GM12892 (cell line): Measurements from ENCODE around the gene AURKAIP1. TPM values are rescaled to one million over a fixed set of nuclear protein-coding genes. Genes with fewer than 3 reads are reported as not detected.
"Not testable (repeated sequence)": the region's sequence is repeated elsewhere in the genome, so short reads cannot be mapped to it uniquely, and the experiment has no call there.

ENCODE experiments used
- DNase-seq: peaks from one replicate; pipeline ENCODE4 v3.0.0; 2011; ENCODE audit not compliant: insufficient read length
- FAIRE-seq: peaks from 2 replicates; lab custom pipeline; 2011; peaks lifted over from hg19 to GRCh38; lab: Jason Lieb, UNC
- POLR2A ChIP-seq: IDR thresholded peaks from 2 replicates; pipeline ENCODE4 v1.6.1; 2011; ENCODE audit warnings: low read depth, low read length, control low read depth
- POLR2AphosphoS5 ChIP-seq: IDR thresholded peaks from 2 replicates; pipeline ENCODE4 v1.6.1; 2011; ENCODE audit warnings: low read depth, low read length, control low read depth
- TAF1 ChIP-seq: IDR thresholded peaks from 2 replicates; pipeline ENCODE4 v1.6.1; 2011; ENCODE audit warnings: low read depth, mild to moderate bottlenecking, control low read depth, low read length, borderline replicate concordance
- polyA plus RNA-seq: library from polyadenylated mRNA; unstranded; fragments of >200 nt; gene quantifications from one replicate; pipeline ENCODE4 v1.2.1, GENCODE V29; 2012; ENCODE audit warnings: missing spikeins, inconsistent platforms; ENCODE audit not compliant: missing spikeins

Gene AURKAIP1
- 56.2 TPM for polyA plus RNA-seq

DNA sequence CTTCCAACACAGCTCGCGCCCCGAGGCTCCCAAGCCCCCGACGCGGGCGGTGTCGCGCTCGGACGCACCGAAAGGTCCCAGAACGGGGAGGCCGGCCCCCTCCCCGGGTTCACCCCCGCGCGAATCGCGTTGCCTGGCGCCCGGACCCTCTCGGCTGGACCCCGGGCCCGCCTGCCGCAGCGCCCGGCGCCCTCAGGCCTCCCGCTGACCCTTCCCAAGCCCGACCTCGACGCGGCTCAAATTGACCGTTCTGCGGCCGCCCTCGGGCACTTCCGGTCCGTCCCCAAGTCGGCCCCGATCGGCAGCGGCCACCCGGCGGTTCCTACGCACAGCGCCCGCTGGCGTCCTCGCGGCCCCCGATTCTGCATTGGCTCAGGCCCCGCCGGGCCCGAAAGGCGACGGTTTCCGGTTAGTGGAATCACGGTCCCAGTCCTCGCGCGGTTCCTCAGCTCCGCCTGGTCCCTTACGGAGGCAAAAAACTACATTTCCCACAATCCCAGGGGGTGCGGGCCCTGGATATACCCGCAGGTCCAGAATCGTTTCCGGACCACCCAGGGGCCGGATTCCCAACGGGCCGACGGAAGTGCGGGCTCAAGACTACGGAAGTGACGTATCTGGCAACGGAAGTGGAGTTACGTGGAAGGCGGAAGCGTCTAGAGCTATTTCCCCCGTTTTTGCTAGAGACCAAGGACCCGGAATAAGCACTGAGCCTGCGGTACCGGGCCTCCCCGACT, at the start of gene AURKAIP1:
TSS of gene AURKAIP1 (minus strand) at position 279 of the 734 bp plus-strand sequence. CDS start 451 bp downstream, outside the sequence.
- DNase-seq (peak; percentile 99), FAIRE-seq (peak; percentile 100)
- TF ChIP-seq TAF1: peak; percentile 35; the same call in 1 of the 2 replicates
- TF ChIP-seq POLR2AphosphoS5: peak; percentile 50; the same call in 1 of the 2 replicates
- TF ChIP-seq POLR2A: peak; percentile 59; the same call in 1 of the 2 replicates

DNA sequence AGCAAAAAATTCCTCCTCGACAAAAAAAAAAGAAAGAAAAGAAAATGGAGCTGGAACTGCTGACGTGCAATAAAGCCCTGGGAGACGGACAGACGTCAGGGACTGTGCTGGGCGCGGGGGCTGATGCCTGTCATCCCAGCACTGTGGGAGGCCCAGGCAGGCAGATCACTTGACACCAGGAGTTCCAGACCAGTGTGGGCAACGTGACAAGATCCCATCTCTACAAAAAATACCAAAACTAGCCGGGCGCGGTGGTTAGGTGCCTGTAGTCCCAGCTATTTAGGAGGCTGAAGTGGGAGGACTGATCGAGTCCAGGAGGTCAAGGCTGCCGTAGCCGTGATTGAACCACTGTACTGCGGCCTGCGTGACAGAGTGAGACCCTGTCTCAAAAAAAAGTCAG, 49.7 kb upstream of the AURKAIP1 start:
- DNase-seq (no peak), FAIRE-seq (no peak)
- TF ChIP-seq POLR2A (no peak), TAF1 (no peak), POLR2AphosphoS5 (no peak)

DNA sequence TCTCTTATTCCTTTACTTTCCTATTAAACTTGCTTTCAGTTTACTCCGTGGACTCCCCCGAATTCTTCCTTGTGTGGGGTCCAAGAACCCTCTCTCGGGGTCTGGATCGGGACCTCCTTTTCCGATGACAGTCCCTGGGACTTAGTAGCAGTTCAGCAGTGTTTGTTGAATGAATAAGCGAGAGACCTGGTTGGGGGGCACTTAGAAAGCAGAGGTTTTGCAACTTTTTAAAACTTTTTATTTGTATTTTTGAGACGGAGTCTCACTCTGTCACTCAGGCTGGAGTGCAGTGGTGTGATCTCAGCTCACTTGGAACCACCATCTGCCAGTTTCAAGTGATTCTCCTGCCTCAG, 48.2 kb upstream of the AURKAIP1 start:
- no peak for DNase-seq
- TF ChIP-seq POLR2AphosphoS5 (no peak), POLR2A (no peak)
- FAIRE-seq: no peak

DNA sequence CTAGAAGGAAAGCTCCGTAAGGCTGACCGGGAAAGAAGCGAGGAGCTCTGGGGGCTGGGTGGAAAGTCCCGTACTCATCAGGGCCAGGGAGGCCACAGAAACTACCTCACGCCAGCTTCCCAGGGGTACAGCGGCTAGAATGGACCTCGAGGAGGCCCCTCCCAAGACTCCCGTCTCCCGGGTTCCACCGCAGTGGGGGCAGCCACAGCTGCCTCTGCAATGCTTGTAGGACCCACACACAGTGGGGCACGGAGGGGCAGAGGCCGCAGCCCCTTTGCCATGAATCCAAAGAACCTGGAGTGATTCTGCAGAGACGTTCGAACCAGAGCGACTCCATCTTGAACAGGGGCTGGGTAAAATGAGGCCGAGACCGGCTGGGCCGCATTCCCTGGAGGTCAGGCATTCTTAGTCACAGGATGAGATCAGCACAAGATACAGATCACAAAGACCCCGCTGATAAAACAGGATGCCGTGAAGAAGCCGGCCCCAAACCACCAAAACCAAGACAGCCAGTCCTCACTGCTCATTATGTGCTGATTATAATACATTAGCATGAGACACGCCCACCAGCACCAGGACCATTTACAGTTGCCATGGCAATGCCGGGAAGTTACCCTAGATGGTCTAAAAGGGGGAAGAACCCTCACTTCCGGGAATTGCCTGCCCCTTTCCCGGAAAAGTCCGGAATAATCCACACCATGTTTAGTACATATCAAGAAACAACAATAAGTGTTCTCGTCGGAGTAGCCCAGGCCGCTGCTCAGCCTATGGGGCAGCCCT, 47.6 kb upstream of the AURKAIP1 start:
- no peak for TF ChIP-seq POLR2A
- TF ChIP-seq POLR2AphosphoS5: no peak
- TF ChIP-seq TAF1: no peak
- DNase-seq (no peak), FAIRE-seq (peak; percentile 78)

DNA sequence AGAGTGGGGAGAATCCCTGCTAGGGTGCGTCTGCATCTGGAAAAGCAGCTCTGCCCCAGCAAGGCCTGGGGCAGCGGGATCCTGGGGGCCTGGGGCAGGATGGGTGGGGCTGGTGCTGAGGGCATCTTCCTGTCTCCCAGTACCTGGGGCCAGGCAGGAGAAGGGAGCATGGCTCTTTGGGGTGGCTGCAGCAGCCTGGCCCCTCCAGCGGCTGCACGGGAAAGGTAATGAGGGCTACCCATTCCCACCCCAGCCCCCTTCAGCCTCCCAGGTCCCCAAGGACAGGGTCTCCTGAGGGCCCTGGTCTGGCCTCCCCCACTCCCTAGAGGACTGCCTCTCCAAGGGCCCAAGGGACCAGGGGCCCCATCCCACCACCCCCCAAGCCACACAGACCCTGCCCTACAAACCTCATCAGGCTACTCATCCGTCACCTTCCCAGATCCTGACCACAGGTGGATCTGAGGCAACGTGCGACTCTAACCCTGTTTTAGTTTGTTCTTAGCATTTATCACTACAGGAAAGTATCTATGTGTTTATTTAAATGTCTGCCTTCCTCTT, 47.0 kb upstream of the AURKAIP1 start:
- no peak for TF ChIP-seq POLR2A
- no peak for TF ChIP-seq TAF1
- TF ChIP-seq POLR2AphosphoS5: no peak
- FAIRE-seq (no peak), DNase-seq (no peak)

DNA sequence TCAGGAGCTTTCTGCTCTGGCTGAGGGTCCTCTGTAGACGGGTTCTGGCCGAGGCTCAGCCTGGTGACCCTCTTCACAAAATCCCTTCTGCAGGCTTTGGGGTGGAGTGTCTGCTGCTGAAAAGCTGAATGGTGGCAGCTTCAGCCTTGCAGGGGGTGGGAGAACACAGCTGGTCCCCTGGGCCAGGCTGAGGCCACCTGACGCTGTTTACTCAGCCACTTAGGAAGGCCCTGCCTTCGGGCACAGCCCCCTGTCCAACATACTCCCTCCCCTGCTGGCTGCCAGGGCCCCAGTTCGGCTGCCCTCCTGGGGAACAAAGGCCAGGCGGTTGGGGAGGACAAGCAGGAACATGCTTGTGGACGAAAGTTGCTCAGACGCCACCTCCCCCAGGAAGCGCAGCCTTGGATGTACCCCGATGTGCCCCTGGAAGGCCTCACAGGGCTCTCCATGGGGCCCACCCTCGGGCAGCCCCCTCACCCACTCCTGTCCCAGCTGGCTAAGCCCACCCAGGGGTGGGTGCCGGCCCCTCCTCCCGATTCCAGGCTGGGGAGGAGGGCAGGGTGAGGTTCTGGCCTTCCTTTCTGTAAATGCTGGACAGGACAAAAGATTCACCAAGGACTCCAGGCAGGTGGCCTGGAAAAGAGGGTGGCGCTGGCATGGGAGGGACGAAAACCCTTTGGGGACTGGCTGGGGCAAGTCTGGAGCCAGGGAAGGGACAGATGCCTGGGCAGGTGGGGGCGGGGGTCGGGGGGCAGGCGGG, 46.3 kb upstream of the AURKAIP1 start, which contains the start of gene ANKRD65:
TSS of gene ANKRD65 (minus strand) at position 130 of the 760 bp plus-strand sequence. CDS start 271 bp downstream, outside the sequence.
- FAIRE-seq (no peak), DNase-seq (no peak)
- no peak for TF ChIP-seq POLR2AphosphoS5

DNA sequence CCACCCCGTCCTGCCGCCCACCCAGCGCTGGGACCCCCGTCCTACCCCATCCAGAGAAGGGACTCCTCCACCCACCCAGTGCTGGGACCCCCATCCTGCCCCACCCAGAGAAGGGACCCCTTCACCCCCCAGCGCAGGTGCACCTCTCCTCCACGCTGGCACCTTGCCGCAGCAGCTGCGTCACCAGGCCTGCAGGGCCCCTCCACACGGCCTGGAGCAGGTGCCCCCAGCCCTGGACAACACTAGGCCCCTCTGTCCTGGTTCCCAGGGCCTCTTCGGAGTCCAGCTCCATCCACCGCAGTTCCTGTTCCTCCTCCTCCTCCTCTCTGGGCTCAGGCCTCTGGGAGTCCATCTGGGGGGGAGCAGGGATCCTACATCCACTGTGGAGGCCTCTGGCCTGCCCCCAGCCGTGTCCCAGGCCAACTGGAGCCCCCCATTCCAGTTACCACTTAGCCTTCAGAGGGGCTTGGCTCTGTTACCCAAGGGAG, 45.7 kb upstream of the AURKAIP1 start:
- DNase-seq (no peak), FAIRE-seq (no peak)
- TF ChIP-seq POLR2A (no peak), POLR2AphosphoS5 (no peak), TAF1 (no peak)

DNA sequence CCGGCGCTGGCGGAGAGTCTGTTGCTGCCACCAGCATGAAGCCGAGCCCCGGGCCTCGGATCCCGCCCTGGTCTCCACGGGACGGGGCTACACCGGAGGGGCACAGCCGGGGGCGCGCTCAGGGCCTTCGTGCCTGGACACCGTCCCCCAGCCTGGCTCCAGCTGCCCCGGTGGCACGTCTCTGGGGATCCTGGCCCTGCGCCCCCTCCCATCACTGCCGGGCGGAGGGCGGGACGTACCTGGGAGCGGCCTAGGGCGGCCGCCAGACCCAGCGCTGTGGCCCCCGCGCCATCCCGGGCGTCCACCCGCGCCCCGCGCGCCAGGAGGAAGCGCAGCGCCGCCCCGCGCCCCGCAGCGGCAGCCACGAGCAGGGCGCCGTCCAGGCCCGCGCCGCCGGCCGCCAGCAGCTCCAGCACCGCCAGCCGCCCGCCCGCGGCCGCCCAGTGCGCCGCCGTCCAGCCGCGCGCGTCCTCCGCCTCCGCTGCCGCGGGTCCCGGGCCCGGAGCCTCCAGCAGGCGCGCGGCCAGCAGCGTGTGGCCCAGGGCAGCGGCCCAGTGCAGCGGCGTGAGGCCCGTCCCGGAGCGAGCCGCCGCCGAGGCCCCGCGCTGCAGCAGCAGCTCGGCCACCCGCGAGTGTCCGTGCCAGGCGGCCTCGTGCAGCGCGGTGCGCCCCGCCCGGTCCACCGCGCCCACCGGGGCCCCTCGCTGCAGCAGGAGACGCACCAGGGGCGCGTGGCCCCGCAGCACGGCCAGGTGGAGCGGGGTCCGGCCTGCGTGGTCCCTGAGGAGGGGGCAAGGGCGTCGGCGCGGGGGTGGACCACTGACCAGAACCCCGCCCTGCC, 45.0 kb upstream of the AURKAIP1 start:
- FAIRE-seq (no peak), DNase-seq (no peak)
- TF ChIP-seq TAF1 (no peak), POLR2A (no peak)

DNA sequence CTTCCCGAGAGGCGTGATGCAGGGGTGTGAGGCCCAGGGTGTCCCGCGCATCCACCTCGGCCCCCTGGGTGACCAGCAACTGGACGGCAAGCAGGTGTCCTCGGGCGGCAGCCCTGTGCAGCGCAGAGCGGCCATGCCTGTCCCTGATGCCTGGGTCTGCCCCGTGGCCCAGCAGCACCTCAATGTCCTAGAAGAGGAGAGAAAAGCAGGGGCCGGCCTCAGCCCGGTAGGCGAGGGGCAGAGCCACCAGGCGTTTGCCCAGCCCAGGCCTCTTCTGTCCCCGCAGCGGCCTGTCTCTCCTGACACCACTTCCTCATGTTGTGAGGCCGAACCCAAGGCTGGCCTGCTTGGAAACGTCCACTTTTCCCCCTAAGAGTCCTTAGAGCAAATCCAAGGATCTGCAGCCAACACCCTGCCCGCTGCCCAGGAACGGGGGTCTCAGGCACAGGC, 44.4 kb upstream of the AURKAIP1 start:
- DNase-seq (no peak), FAIRE-seq (no peak)
- TF ChIP-seq POLR2AphosphoS5 (no peak), TAF1 (no peak), POLR2A (no peak)

DNA sequence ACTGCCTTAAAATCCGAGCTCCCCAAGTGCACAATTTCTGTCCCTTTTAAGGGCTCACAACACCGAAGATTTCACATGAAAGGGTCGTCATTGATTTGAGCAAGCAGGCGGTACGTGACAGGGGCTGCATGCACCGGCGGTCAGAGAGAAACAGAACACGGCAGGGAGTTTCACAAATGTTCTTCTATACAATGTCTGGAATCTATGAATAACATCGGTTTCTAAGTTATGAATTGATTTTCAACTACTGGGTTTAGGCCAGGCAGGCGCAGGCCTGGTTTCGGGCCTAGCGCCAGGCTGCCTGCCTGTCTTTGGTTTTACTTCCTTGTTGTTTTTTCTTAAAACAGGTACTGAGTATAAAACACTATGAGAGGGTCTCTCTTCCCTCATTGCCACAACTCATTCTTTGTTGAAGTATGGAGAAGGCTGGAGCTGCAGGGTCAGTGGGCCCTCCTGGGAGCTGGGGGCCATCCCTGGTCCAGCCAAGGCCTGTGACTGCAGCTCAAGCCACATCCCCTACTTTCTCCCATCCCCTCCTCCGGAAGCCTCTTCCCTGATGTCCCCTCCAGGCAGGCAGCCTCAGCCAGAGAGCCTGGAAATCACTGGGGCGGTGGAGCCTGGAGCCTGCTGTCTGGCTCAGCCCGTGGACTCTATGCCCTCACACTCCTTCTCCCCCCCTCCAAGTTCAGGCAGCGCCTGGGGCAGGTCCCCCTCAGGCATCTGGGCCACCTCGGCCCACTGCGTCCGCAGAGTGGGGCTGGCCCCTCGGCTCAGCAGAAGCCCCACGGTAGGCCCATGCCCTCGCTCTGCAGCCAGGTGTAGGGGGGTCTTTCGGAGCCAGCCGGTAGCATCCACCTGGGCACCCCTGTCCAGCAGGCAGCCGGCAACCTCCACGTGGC, 43.7 kb upstream of the AURKAIP1 start:
- peak; percentile 81 for FAIRE-seq
- DNase-seq: peak; percentile 33

DNA sequence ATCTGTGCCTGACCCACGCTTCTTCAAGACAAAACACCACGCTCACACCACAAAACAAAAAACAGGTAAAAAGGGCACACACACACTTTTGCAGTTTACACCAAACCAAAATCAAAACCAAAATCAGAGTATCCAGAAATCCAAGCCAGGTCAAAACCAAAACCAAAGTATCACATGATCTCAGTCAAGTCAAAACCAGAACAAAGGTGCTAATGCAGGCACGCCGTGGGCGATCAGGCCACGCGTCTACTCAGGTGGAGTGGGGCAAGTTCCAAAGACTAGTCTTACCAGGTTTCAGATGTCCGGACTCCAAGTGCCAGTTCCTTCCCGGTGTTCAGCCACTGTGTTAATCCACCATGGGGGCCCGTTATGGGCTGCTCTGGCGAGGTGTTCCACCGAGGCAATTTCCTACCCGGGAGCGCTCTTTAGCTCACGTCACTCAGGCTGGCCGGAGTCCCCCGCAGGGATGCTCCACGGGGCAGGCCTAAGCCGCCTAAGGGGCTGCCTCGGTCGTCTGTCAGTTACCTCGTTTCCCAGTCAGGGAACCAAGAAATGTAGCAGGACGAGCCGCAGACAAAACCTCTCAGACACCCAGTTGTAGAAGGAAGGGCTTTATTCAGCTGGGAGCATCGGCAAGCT, 42.9 kb upstream of the AURKAIP1 start:
- DNase-seq, FAIRE-seq: not testable (repeated sequence)

More for the DNA sequence above, 43.7 kb upstream of the AURKAIP1 start:
- TF ChIP-seq TAF1: no peak

DNA sequence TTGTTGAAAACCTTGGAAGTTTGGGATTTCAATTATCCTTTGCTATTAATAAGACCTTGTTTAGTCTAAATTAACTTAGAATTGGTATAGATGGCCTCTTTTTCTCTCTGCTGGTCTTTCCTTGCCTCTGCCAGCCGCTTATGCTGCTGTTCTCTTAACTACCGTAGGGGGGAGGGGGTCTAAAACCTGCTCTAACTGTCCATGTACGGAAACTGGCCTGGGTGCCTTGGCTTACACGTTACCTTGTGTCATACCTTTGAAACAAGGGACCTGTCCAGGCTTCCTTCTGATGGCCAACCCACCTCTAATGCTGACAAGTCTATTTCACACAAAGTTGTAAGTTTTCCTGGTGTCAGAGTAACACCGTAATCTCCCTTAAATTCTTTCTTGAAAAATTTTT, 42.4 kb upstream of the AURKAIP1 start:
- not testable (repeated sequence) for DNase-seq, FAIRE-seq
